GM18873 (cell line): ENCODE measurements around the gene ATG7.

Experiments used
- ATAC-seq: cut with Tn5 transposase; IDR thresholded peaks from one replicate; pipeline ENCODE4 v1.9.1; 2021; ENCODE audit warnings: mild to moderate bottlenecking, moderate library complexity, moderate number of reproducible peaks; ENCODE audit not compliant: unreplicated experiment, low FRiP score

The ATG7 gene

GRCh38 chr3:11271986-11272904 is at the start of gene ATG7:
Gene ATG7, plus strand, starts transcription at chr3:11272397. Its CDS starts 26,299 bp downstream, at chr3:11298696.
- ATAC-seq = peak; percentile 90

GRCh38 chr3:11224010-11224409 is 48.2 kb upstream of the ATG7 start:
- ATAC-seq = no peak

GRCh38 chr3:11224870-11225229 is 47.3 kb upstream of the ATG7 start:
- ATAC-seq = no peak

- ATAC-seq = no peak
These were observed 46.2 kb upstream of the ATG7 start for GRCh38 chr3:11226042-11226370.

GRCh38 chr3:11228041-11228440 is 44.2 kb upstream of the ATG7 start:
- no peak for ATAC-seq

- no peak for ATAC-seq
These were observed 42.1 kb upstream of the ATG7 start for GRCh38 chr3:11230125-11230524.

- ATAC-seq = no peak
These were observed 41.4 kb upstream of the ATG7 start for GRCh38 chr3:11230832-11231231.

- ATAC-seq = no peak
These were observed 36.8 kb upstream of the ATG7 start for GRCh38 chr3:11235385-11235784.

- ATAC-seq = no peak
These were observed 35.4 kb upstream of the ATG7 start for GRCh38 chr3:11236588-11237461.

- ATAC-seq = no peak
These were observed 34.1 kb upstream of the ATG7 start for GRCh38 chr3:11238060-11238459.

- ATAC-seq = no peak
These were observed 33.3 kb upstream of the ATG7 start for GRCh38 chr3:11238880-11239279.

GRCh38 chr3:11239796-11240195 is 32.4 kb upstream of the ATG7 start:
- no peak for ATAC-seq

- ATAC-seq = no peak
These were observed 31.7 kb upstream of the ATG7 start for GRCh38 chr3:11240496-11240895.

- ATAC-seq = no peak
These were observed 28.0 kb upstream of the ATG7 start for GRCh38 chr3:11244121-11244677.

- ATAC-seq = no peak
These were observed 26.9 kb upstream of the ATG7 start for GRCh38 chr3:11245276-11245675.

- ATAC-seq = no peak
These were observed 26.2 kb upstream of the ATG7 start for GRCh38 chr3:11245827-11246662.

GRCh38 chr3:11246663-11246970 is 25.6 kb upstream of the ATG7 start:
- no peak for ATAC-seq

GRCh38 chr3:11247362-11247761 is 24.8 kb upstream of the ATG7 start:
- no peak for ATAC-seq

GRCh38 chr3:11248596-11248995 is 23.6 kb upstream of the ATG7 start:
- ATAC-seq = no peak
